ENCODE results near the gene MAPK13. TPM values are rescaled to one million over a fixed set of nuclear protein-coding genes. Genes with fewer than 3 reads are reported as not detected.
"Not testable (repeated sequence)": the region's sequence is repeated elsewhere in the genome, so short reads cannot be mapped to it uniquely, and the experiment has no call there.

The MAPK13 gene
- total RNA-seq, 1 experiment from 2014 or later: not detected

GRCh38 chr6:36118550-36119107, 11.7 kb upstream of the MAPK13 start:
- Histone ChIP-seq H3K36me3 (no peaks in the 10 kb centered on the region; the same call in 1 of the 2 replicates), H3K4me1 (replicated peaks) (no peaks in the 10 kb centered on the region), H3K27me3 (replicated peaks) (no peaks in the 10 kb centered on the region), H3K27ac (no peak overlapping the region), H3K9me3 (replicated peaks) (no peaks in the 10 kb centered on the region), H3K4me3 (no peak overlapping the region)
- DNase-seq (ENCODE audit: low read depth in 1 of 2, low spot score in 2 of 2): no peak

DNA sequence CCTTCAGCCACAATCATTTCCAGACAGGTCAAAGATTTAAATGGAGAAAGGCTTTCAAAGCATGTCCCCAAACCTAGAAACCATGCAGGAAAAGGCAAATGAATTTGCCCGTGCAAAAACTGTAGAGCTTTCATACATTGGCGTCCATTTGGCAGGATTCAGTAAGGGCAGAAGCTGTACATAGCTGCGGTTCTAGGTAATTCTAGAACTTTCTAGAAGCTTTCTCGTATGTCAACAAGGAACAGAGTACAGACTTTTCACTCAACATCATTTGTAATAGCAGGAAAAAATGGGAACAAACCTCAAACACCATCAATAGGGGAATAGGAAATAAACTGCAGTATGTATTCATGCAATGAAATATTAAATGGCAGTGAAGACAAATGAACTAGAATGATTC, 11.1 kb upstream of the MAPK13 start:
- DNase-seq (ENCODE audit: low read depth in 1 of 2, low spot score in 2 of 2): no peak
- H3K9me3 ChIP-seq (replicated peaks): no peaks in the 10 kb centered on the region
- H3K27me3 ChIP-seq (replicated peaks): no peaks in the 10 kb centered on the region
- no peaks in the 10 kb centered on the region for H3K36me3 ChIP-seq
- H3K4me3 ChIP-seq: no peak overlapping the region
- H3K27ac ChIP-seq: no peak overlapping the region
- H3K4me1 ChIP-seq (replicated peaks): no peaks in the 10 kb centered on the region

GRCh38 chr6:36120018-36120417, 10.3 kb upstream of the MAPK13 start:
- Histone ChIP-seq H3K4me3 (no peak overlapping the region), H3K36me3 (no peaks in the 10 kb centered on the region), H3K4me1 (replicated peaks) (no peaks in the 10 kb centered on the region), H3K27ac (no peak overlapping the region), H3K9me3 (replicated peaks) (no peaks in the 10 kb centered on the region), H3K27me3 (replicated peaks) (no peaks in the 10 kb centered on the region)
- no peak for DNase-seq (ENCODE audit: low read depth in 1 of 2, low spot score in 2 of 2)

DNA sequence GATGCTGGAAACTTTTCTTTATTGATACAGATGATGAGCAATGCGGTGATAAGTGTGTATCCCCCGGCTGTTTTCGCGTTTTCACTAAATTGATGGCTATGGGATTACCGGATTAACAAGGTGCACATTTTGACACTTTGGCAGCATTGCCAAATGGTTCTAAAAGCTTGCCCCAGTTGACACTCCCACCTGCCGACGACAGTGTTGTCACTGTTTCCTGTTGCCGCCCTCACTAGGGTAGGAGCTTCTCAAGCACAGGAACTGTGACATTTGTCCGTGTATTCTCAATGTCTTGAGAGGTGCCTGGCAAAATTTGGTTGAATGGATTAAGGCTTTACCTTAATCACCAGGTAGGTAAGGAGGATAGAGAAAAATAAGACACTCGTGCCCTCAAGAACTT, 9.8 kb upstream of the MAPK13 start:
- no peak overlapping the region for H3K27ac ChIP-seq
- H3K9me3 ChIP-seq (replicated peaks): no peaks in the 10 kb centered on the region
- H3K4me1 ChIP-seq (replicated peaks): no peaks in the 10 kb centered on the region
- H3K4me3 ChIP-seq: no peak overlapping the region
- no peak for DNase-seq (ENCODE audit: low read depth in 1 of 2, low spot score in 2 of 2)
- H3K36me3 ChIP-seq: no peaks in the 10 kb centered on the region
- no peaks in the 10 kb centered on the region for H3K27me3 ChIP-seq (replicated peaks)

GRCh38 chr6:36120979-36121786, 9.1 kb upstream of the MAPK13 start:
- DNase-seq (ENCODE audit: low read depth in 1 of 2, low spot score in 2 of 2): no peak
- no peaks in the 10 kb centered on the region for H3K4me1 ChIP-seq (replicated peaks)

DNA sequence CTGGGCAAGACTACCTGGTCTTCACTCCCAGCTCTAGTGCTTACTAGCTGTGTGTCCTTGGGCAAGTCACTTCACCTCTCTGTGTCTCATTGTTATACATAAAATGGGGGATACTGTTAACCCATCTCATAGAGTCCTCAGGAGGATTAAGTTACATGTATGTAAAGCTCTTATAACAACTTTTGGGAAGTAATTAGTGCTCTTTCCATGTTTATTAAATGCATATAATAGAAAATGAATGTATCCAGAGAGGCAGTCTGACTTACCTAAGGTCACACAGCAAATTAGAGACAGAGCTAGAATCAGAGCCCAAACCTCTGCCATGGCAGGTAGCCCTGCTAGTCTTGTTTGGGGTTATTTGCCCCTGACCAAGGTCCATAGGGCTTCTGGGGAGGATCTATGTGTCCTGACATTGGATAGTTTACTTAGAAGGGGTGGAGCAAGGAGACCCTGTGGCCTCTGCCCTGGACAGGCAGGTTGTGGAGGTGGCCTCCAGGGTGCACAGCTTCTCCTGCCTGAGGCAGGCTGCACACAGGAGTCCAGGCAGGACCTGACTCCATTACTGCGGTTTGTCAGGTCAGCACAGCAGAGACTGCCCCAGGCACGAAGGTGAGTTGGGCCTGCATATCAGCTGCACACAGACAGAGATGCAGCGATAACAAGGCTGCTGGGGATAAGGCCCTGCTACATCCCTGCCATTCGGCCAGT, 8.4 kb upstream of the MAPK13 start:
- DNase-seq (ENCODE audit: low read depth in 1 of 2, low spot score in 2 of 2): no peak
- Histone ChIP-seq H3K27me3 (replicated peaks) (no peaks in the 10 kb centered on the region), H3K9me3 (replicated peaks) (no peaks in the 10 kb centered on the region; the same call in 1 of the 2 replicates), H3K4me3 (no peak overlapping the region), H3K36me3 (no peaks in the 10 kb centered on the region), H3K27ac (no peak overlapping the region), H3K4me1 (replicated peaks) (peaks cover 1% of the 10 kb centered on the region)

More at GRCh38 chr6:36120979-36121786, 9.1 kb upstream of the MAPK13 start:
- Histone ChIP-seq H3K27me3 (replicated peaks) (no peaks in the 10 kb centered on the region), H3K36me3 (no peaks in the 10 kb centered on the region), H3K4me3 (no peak overlapping the region), H3K27ac (no peak overlapping the region), H3K9me3 (replicated peaks) (no peaks in the 10 kb centered on the region; the same call in 1 of the 2 replicates)

GRCh38 chr6:36122495-36123269, 7.6 kb upstream of the MAPK13 start:
- Histone ChIP-seq H3K9me3 (replicated peaks) (no peaks in the 10 kb centered on the region; the same call in 1 of the 2 replicates), H3K27ac (no peak overlapping the region), H3K4me1 (replicated peaks) (peaks cover 9% of the 10 kb centered on the region), H3K27me3 (replicated peaks) (no peaks in the 10 kb centered on the region), H3K4me3 (no peak overlapping the region), H3K36me3 (no peaks in the 10 kb centered on the region)
- no peak for DNase-seq (ENCODE audit: low read depth in 1 of 2, low spot score in 2 of 2)

- no peak overlapping the region for H3K27ac ChIP-seq
- no peaks in the 10 kb centered on the region for H3K36me3 ChIP-seq
- H3K27me3 ChIP-seq (replicated peaks): no peaks in the 10 kb centered on the region
- no peak overlapping the region for H3K4me3 ChIP-seq
- peak; percentile 51 to 79 for DNase-seq (ENCODE audit: low read depth in 1 of 2, low spot score in 2 of 2)
- H3K9me3 ChIP-seq (replicated peaks): no peaks in the 10 kb centered on the region; the same call in 1 of the 2 replicates
- H3K4me1 ChIP-seq (replicated peaks): peaks cover 12% of the 10 kb centered on the region
These were observed 6.8 kb upstream of the MAPK13 start for GRCh38 chr6:36123270-36124139.

- not testable (repeated sequence) for H3K27ac ChIP-seq; H3K27me3 ChIP-seq (replicated peaks); DNase-seq (ENCODE audit: low read depth in 1 of 2, low spot score in 2 of 2); H3K4me3 ChIP-seq; H3K9me3 ChIP-seq (replicated peaks); H3K36me3 ChIP-seq
- H3K4me1 ChIP-seq (replicated peaks): peaks cover 12% of the 10 kb centered on the region
These were observed 6.0 kb upstream of the MAPK13 start for GRCh38 chr6:36124346-36124745.

DNA sequence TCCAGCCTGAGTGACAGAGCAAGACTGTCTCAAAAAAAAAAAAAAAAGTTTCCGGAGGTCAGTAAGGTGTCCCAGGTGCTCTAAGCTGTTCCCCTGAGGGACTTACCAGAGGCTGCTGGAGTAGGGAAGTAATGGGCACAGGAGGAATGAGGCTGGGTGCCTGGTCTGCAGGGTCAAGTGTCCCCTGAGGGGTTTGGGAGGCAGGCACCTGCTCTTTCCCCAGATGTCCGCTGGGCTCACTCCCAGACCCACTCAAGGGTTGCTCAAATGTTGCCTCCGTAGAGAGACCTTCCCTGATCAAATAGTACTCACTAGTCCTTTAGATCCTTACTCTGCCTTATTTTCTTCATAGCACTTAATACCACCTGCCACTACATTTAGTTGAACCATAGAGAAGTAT, 5.4 kb upstream of the MAPK13 start:
- Histone ChIP-seq H3K9me3 (replicated peaks) (no peaks in the 10 kb centered on the region; the same call in 1 of the 2 replicates), H3K27ac (no peak overlapping the region)
- no peak for DNase-seq (ENCODE audit: low read depth in 1 of 2, low spot score in 2 of 2)

GRCh38 chr6:36125575-36125974, 4.7 kb upstream of the MAPK13 start:
- Histone ChIP-seq H3K9me3 (replicated peaks) (no peaks in the 10 kb centered on the region; the same call in 1 of the 2 replicates), H3K36me3 (no peaks in the 10 kb centered on the region), H3K27ac (no peak overlapping the region), H3K27me3 (replicated peaks) (no peaks in the 10 kb centered on the region), H3K4me3 (no peak overlapping the region), H3K4me1 (replicated peaks) (peaks cover 12% of the 10 kb centered on the region)
- no peak for DNase-seq (ENCODE audit: low read depth in 1 of 2, low spot score in 2 of 2)

More for the DNA sequence above, 5.4 kb upstream of the MAPK13 start:
- Histone ChIP-seq H3K36me3 (no peaks in the 10 kb centered on the region), H3K4me3 (no peak overlapping the region), H3K27me3 (replicated peaks) (no peaks in the 10 kb centered on the region), H3K4me1 (replicated peaks) (peaks cover 12% of the 10 kb centered on the region)

DNA sequence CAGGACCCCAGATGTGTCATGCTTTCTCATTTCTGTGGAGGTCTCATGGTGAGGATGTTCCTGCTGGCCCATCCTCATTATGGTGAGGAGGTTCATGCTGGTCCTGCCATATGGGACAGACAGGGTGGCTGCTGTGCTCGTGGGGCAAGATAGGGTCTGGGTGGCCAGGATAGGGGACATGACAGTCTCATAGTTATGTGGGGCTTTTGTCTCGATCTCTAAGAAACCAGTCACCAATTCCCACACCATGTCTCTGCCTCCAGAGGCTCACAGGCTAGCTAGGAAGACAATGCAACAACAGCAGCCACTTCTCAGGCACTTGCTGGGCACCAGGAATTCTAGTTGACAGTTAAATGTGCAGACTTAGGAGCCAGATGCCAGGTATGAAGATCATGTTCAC, 4.2 kb upstream of the MAPK13 start:
- DNase-seq (ENCODE audit: low read depth in 1 of 2, low spot score in 2 of 2): no peak
- Histone ChIP-seq H3K4me3 (no peak overlapping the region), H3K4me1 (replicated peaks) (peaks cover 12% of the 10 kb centered on the region), H3K27me3 (replicated peaks) (no peaks in the 10 kb centered on the region), H3K27ac (no peak overlapping the region), H3K9me3 (replicated peaks) (no peaks in the 10 kb centered on the region; the same call in 1 of the 2 replicates), H3K36me3 (no peaks in the 10 kb centered on the region)

Data from SJSA1 (cell line).